Peyer's patch (tissue), 4 donors: ENCODE results near the gene TEC. TPM values are rescaled to one million over a fixed set of nuclear protein-coding genes. Genes with fewer than 3 reads are reported as not detected.

Source experiments
- DNase-seq, 3 donors: peaks; one replicate each; pipeline ENCODE4 v3.0.0-alpha.2; 2017 to 2019
- H3K27ac ChIP-seq, 4 donors: fragments of 200-600 bp; sonication (generic); one replicate each; pipeline ENCODE4 v1.5.1; 2016 to 2019
- H3K27me3 ChIP-seq, 2 donors: fragments of 200-600 bp; sonication (generic); one replicate each; pipeline ENCODE4 v1.5.1; 2019
- H3K36me3 ChIP-seq, 3 donors: fragments of 200-600 bp; sonication (generic); one replicate each; pipeline ENCODE4 v1.5.1; 2016 to 2019
- H3K4me1 ChIP-seq, 4 donors: fragments of 200-600 bp; sonication (generic); one replicate each; pipeline ENCODE4 v1.5.1; 2016 to 2019
- H3K4me3 ChIP-seq, 4 donors: fragments of 200-600 bp; sonication (generic); 1 replicate in 3 of 4; 2 replicates in 1 of 4; pipeline ENCODE4 v1.5.1; 2016 to 2019; ENCODE audit warnings: mild to moderate bottlenecking in 1 of 4
- H3K9me3 ChIP-seq, 4 donors: fragments of 200-600 bp; sonication (generic); one replicate each; pipeline ENCODE4 v1.5.1; 2016 to 2019; ENCODE audit warnings: mild to moderate bottlenecking in 1 of 4
- POLR2A ChIP-seq, 2 donors: fragments of 450-650 bp; IDR thresholded peaks; one replicate each; pipeline ENCODE4 v1.5.1; 2017; ENCODE audit warnings: antibody characterized with exemption in 2 of 2, mild to moderate bottlenecking in 2 of 2, moderate library complexity in 2 of 2
- total RNA-seq, 4 donors: library from RNA; depleted of rRNA; stranded (reverse); fragments of >200 nt; gene quantifications; one replicate each; pipeline ENCODE4 v1.1.0, GENCODE V29; 2016
- TF ChIP-seq, protein P1 (sequence below), 6 experiments: fragments of 450-650 bp in 4 of 6; fragments of 200-600 bp in 2 of 6; sonication (generic) in 1 of 6; IDR thresholded peaks; one replicate each; pipeline ENCODE4 v1.5.1; 2017 to 2019; ENCODE audit warnings: antibody characterized with exemption in 6 of 6, mild to moderate bottlenecking in 3 of 6, moderate library complexity in 1 of 6

Gene TEC
- total RNA-seq, 4 donors from 2014 or later = 5.3 to 13.0 (median 10.2) TPM

DNA sequence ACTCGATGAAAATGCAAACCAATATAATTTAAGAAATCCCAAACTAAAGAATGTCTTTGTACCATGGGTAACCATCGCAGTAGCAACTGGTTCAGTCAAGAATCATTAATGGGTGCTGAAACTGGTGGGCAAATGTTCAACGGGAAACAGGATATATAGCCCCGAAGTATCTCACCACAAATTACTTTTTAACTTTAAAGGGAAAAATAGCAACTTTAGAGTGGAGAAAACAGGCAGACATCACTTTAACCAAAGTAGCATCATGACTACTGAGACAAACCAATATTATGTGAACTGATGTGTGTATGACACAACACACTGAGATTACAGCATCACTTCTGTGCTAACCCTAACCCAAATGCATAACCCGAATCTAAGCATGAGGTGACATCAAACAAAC is 37.9 kb upstream of the TEC start:
- no peaks in the 10 kb centered on the region for H3K9me3 ChIP-seq
- no peaks in the 10 kb centered on the region for H3K36me3 ChIP-seq
- no peak overlapping the region for H3K4me3 ChIP-seq
- DNase-seq = no peak
- TF ChIP-seq, protein P1, sequence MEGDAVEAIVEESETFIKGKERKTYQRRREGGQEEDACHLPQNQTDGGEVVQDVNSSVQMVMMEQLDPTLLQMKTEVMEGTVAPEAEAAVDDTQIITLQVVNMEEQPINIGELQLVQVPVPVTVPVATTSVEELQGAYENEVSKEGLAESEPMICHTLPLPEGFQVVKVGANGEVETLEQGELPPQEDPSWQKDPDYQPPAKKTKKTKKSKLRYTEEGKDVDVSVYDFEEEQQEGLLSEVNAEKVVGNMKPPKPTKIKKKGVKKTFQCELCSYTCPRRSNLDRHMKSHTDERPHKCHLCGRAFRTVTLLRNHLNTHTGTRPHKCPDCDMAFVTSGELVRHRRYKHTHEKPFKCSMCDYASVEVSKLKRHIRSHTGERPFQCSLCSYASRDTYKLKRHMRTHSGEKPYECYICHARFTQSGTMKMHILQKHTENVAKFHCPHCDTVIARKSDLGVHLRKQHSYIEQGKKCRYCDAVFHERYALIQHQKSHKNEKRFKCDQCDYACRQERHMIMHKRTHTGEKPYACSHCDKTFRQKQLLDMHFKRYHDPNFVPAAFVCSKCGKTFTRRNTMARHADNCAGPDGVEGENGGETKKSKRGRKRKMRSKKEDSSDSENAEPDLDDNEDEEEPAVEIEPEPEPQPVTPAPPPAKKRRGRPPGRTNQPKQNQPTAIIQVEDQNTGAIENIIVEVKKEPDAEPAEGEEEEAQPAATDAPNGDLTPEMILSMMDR (IDR thresholded peaks at IDR 0.05) = no peak
- TF ChIP-seq POLR2A (IDR thresholded peaks at IDR 0.05) = no peak
- H3K27me3 ChIP-seq = no peaks in the 10 kb centered on the region
- H3K4me1 ChIP-seq = no peaks in the 10 kb centered on the region
- H3K27ac ChIP-seq = no peak overlapping the region

DNA sequence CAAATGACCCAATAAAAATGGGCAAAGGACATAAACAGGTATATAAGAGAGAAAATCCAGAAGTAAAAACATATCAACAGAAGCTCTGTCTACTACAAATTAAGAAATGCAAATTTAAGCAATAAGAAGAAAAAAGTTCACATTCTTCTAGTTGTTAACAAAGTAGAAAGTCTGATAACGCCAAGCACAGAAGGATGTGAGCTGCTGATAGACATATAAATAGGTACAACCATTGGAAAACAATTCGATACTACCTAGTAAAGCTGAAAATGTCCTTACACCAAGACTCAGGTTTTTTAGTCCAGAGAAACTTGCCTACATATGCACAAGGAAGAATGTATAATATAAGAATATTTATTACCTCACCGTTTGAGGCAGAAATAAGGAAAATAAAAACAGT is 35.9 kb upstream of the TEC start:
- no peak for DNase-seq
- no peak overlapping the region for H3K27ac ChIP-seq
- H3K36me3 ChIP-seq = no peaks in the 10 kb centered on the region
- H3K4me3 ChIP-seq = no peak overlapping the region
- no peaks in the 10 kb centered on the region for H3K9me3 ChIP-seq
- no peaks in the 10 kb centered on the region for H3K27me3 ChIP-seq
- TF ChIP-seq, protein P1 (IDR thresholded peaks at IDR 0.05) = no peak
- no peak for TF ChIP-seq POLR2A (IDR thresholded peaks at IDR 0.05)
- H3K4me1 ChIP-seq = no peaks in the 10 kb centered on the region

DNA sequence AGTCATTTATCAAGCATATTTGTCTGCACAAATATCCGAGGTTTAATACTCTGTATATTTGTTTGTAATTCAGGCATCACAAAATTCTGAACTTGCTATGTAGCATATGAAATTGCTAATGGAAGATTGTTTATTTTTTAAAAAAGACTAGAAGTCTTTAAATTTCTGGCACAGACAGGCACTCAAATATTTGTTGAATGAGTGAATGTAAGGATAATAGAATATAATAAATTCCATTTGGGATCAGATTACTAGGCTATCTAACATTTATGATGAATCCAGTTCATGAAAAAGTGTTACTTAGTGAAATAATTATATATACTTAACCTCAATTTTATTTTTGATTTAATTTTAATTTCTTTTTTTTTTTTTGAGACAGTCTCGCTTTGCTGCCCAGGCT is 30.4 kb upstream of the TEC start:
- Histone ChIP-seq H3K4me1 (no peaks in the 10 kb centered on the region), H3K36me3 (no peaks in the 10 kb centered on the region), H3K4me3 (no peak overlapping the region), H3K9me3 (no peaks in the 10 kb centered on the region), H3K27ac (no peak overlapping the region), H3K27me3 (no peaks in the 10 kb centered on the region)
- TF ChIP-seq, protein P1 (IDR thresholded peaks at IDR 0.05) = no peak
- TF ChIP-seq POLR2A (IDR thresholded peaks at IDR 0.05) = no peak
- no peak for DNase-seq

DNA sequence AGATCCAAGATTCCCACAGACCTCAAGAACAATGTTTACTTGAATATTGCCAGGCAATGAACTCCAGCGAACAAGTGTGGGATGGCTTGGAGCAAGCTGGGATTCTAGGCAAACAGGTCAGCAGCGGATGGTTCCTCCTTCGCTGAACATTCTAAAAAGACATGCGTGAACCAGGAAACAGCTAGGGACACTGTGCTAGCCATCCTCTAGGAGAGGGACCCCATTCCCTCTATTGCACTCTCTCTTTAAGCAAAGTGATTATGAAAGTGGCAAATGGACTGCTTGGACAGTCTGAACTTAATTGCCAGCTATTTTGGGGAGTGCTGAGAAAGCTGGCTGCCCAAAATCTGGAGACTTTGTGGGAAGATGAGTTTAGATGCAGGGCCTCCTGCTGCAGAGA is 29.9 kb upstream of the TEC start:
- Histone ChIP-seq H3K36me3 (no peaks in the 10 kb centered on the region), H3K27ac (no peak overlapping the region), H3K27me3 (no peaks in the 10 kb centered on the region), H3K9me3 (no peaks in the 10 kb centered on the region), H3K4me3 (no peak overlapping the region), H3K4me1 (no peaks in the 10 kb centered on the region)
- DNase-seq = no peak
- TF ChIP-seq POLR2A (IDR thresholded peaks at IDR 0.05) = no peak
- TF ChIP-seq, protein P1 (IDR thresholded peaks at IDR 0.05) = no peak

DNA sequence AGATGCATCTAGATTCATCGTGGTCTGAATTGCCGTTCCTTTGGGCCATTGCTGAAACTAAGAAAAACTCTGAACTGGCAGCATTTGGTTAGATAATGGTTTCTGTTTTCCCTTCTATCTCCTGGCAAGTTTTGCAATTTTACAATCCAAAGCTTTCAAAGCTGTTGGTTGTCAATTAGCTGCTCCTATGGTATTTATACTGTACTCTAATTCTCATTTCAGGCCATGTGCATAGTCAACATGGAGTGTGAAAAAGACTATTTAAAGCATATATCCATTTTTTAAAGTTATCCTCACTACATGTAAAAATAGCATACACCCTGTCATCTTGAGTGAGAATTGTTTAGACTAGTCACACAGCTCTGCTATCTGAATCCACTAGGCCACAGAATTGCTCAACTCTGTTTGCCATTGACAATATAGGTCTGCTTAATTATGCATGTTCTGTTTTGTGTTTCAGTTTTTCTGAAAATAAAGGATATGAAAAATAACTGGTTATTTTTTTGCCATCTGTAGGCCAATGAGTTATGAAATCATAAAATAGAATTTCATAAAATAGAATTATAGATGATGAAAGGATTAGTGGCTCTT is 27.7 kb upstream of the TEC start:
- Histone ChIP-seq H3K9me3 (no peaks in the 10 kb centered on the region), H3K36me3 (no peaks in the 10 kb centered on the region), H3K4me3 (no peak overlapping the region), H3K27me3 (no peaks in the 10 kb centered on the region), H3K27ac (no peak overlapping the region), H3K4me1 (no peaks in the 10 kb centered on the region)
- TF ChIP-seq, protein P1 (IDR thresholded peaks at IDR 0.05) = no peak
- TF ChIP-seq POLR2A (IDR thresholded peaks at IDR 0.05) = no peak
- no peak for DNase-seq

DNA sequence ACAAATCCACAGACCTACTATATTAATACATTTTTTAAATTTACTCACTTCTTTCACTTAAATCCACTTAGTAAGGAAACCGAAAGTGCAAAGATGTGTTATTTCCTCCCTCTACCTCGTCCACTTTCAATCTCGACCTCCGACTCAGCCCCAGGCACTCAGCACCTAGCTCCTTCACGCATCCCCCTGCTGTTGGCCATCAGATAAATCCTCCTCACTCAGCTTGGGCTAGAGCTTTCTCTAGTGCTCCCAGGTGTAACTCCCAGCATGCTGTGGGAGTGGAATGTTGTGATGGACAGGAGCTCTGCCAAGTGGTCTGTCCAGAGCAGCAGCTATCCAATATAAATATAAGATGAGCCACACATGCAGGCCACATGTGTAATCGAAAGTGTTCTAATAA is 26.7 kb upstream of the TEC start:
- Histone ChIP-seq H3K27me3 (no peaks in the 10 kb centered on the region), H3K4me3 (no peak overlapping the region), H3K27ac (no peak overlapping the region), H3K36me3 (no peaks in the 10 kb centered on the region), H3K9me3 (no peaks in the 10 kb centered on the region), H3K4me1 (no peaks in the 10 kb centered on the region)
- TF ChIP-seq, protein P1 (IDR thresholded peaks at IDR 0.05) = no peak
- no peak for TF ChIP-seq POLR2A (IDR thresholded peaks at IDR 0.05)
- no peak for DNase-seq
